ENCODE data around the gene RTTN. TPM values are rescaled to one million over a fixed set of nuclear protein-coding genes. Genes with fewer than 3 reads are reported as not detected.

The RTTN gene
- total and polyA plus RNA-seq, 10 of the 15 experiments (the other 5 are each of a cell fraction or from before 2014, with no cell fraction given) = 9.4 to 36.6 (median 15.7) TPM

- Histone ChIP-seq H3K4me2 (ENCODE audit: control insufficient read depth, insufficient read depth) (no peak overlapping the region), H3K4me1 (ENCODE audit: control insufficient read depth, insufficient read depth, low read length) (peaks cover 13% of the 10 kb centered on the region), H3K36me3 (ENCODE audit: control insufficient read depth in 2 of 2, insufficient read depth in 2 of 2, low read length in 1 of 2) (peaks cover under 1 to 12% of the 10 kb centered on the region in 2 experiments; a peak in 2 of 4 replicates), H4K20me1 (ENCODE audit: control insufficient read depth, insufficient read depth) (no peaks in the 10 kb centered on the region), H3K79me2 (ENCODE audit: control insufficient read depth, insufficient read depth, low read length) (no peaks in the 10 kb centered on the region), H3K9ac (ENCODE audit: control insufficient read depth, insufficient read depth, low read length) (no peak overlapping the region), H3K4me3 (no peak overlapping the region), H3K27ac (ENCODE audit: control insufficient read depth, insufficient read depth) (no peak overlapping the region), H3K27me3 (replicated peaks in 1 of 2; ENCODE audit: control insufficient read depth in 2 of 2, insufficient read depth in 2 of 2, low read length in 1 of 2) (no peaks in the 10 kb centered on the region), H2AFZ (ENCODE audit: control insufficient read depth, low read depth, low read length) (no peak overlapping the region), H3K9me3 (replicated peaks; ENCODE audit: control insufficient read depth, insufficient read depth, low read length) (no peaks in the 10 kb centered on the region)
- ChIA-PET CTCF (no interaction called here), SMC1A (ENCODE audit: uncharacterized antibody, unreplicated experiment) (no interaction called here), RAD21 (ENCODE audit: unreplicated experiment) (no interaction called here), POLR2A (no interaction called here)
- ATAC-seq (no peak), DNase-seq (ENCODE audit: low read depth, low spot score) (no peak), FAIRE-seq (no peak)
- intact Hi-C loops (cut with micrococcal nuclease; ENCODE audit: unreplicated experiment) = no loop called here
- BruUV-seq (replicated peaks) = no TSS peak
- in situ Hi-C loops (cut with MboI) = no loop called here
- WGBS (ENCODE audit: insufficient coverage, insufficient replicate concordance, low lambda C conversion rate, missing lambda C conversion rate) = 84% methylated on average over 4 of the region's 4 CpGs
- no peak for TF ChIP-seq IRF3 (IDR thresholded peaks at IDR 0.05)
- TF ChIP-seq SMAD1 (IDR thresholded peaks at IDR 0.05; ENCODE audit: low read depth, partially characterized antibody) = no peak
- no peak for TF ChIP-seq MEF2A (IDR thresholded peaks at IDR 0.05; ENCODE audit: insufficient read depth, low read depth, low read length)
- no peak for TF ChIP-seq NR2C1 (IDR thresholded peaks at IDR 0.05)
- TF ChIP-seq REST (IDR thresholded peaks at IDR 0.05; ENCODE audit: low read depth, low read length) = no peak
- no peak for TF ChIP-seq PAX8 (IDR thresholded peaks at IDR 0.05)
- TF ChIP-seq ZNF207 (IDR thresholded peaks at IDR 0.05; ENCODE audit: borderline replicate concordance) = no peak
- TF ChIP-seq BCL11A (IDR thresholded peaks at IDR 0.05; ENCODE audit: low read depth, low read length) = no peak
- TF ChIP-seq E2F8 (IDR thresholded peaks at IDR 0.05; ENCODE audit: low read depth, partially characterized antibody) = no peak
- TF ChIP-seq NFXL1 (IDR thresholded peaks at IDR 0.05; ENCODE audit: borderline replicate concordance) = no peak
- TF ChIP-seq MLLT1 (IDR thresholded peaks at IDR 0.05) = no peak
- TF ChIP-seq ZNF622 (IDR thresholded peaks at IDR 0.05) = no peak
- TF ChIP-seq HSF1 (IDR thresholded peaks at IDR 0.05; ENCODE audit: low read depth, low read length) = no peak
- TF ChIP-seq SIN3A (IDR thresholded peaks at IDR 0.05; ENCODE audit: low read depth, low read length) = no peak
Observed at GRCh38 chr18:70041459-70042050, 163.9 kb downstream of the RTTN start.
